HG03064 (cell line): ENCODE results near the gene FZD10.

Experiments used
- ATAC-seq: cut with Tn5 transposase; IDR thresholded peaks from one replicate; pipeline ENCODE4 v1.9.1; 2021; ENCODE audit warnings: low read depth; ENCODE audit not compliant: unreplicated experiment

FZD10 gene

GRCh38 chr12:130202201-130202600, 39.9 kb downstream of the FZD10 start:
- ATAC-seq, result no peak

GRCh38 chr12:130203151-130203550, 40.9 kb downstream of the FZD10 start:
- no peak for ATAC-seq

GRCh38 chr12:130204541-130204953, 42.3 kb downstream of the FZD10 start:
- no peak for ATAC-seq

- no peak for ATAC-seq
Measured at GRCh38 chr12:130205495-130205894, 43.2 kb downstream of the FZD10 start.

- ATAC-seq, result no peak
Measured at GRCh38 chr12:130212384-130212989, 50.2 kb downstream of the FZD10 start.

DNA sequence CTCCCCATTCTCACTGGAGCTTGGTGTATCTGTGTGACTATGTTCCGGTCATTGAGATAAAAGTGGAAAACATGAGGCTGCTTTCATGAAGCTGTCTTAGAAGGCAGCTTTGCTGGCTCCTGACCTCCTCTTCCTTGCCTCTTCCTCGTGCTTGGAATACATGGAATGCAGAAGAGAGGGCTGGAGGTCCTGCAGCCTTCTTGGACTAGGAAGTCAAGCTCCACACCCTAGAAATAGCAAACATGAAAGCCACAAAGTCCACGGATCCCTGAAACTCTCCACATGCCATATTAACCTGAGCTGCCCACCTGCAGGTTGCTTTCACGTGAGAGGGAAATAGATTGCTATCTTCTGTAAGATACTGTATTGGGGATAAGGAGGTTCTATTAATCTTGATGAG, 51.0 kb downstream of the FZD10 start:
- ATAC-seq, result no peak

DNA sequence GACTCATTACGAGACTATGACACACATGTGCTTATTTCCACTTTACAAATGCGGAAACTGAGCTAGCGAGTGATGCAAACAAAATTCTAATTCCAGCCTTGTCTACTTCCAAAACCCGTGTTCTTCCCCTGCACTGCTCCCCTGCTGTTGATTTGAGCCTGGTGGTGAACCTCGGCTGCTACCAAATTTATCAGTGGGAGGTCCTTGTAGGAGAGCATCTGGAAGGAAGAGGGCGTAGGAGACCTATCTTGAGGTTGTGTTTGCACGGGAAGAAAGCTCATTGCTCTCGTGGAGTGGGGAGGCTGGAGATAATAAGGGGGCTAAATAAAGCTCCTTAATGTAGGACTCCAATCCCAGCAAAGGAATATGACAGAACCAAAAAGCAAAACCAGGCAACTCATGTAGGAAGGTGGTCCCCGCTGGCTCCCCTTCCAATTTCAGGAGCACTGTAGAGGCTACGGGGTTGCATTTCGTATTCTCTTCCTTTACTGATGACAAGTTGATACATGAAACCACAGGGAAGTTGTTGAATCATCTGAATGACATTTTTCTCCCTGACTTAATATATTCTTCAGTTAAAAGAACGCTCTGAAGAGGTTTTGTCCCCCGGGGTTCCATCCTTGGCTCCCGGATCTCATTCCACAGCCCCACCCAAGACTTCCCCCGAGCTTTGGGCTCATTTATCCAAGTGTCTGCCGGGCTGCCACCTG, 52.6 kb downstream of the FZD10 start:
- ATAC-seq, result no peak
